ENCODE measurements around the gene HDAC3.

The HDAC3 gene

DNA sequence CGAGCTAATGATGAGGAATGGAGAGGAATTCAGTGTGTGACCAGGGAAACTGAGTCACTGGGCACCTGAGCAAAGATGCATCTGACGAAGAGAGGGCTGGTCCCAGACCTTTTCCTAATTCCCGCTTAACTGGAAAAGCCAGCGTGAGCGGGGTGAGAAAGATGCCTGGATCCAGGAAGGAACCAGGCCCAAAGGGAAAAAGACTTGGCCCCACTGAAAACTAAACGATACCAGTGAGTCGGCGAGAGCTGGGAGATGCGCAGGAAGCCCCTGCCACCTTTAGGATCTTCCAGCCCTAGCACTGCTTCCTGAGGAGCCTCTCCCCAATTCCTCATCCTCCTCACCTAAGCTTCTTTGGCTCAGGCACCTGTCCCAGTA, 15.1 kb upstream of the HDAC3 start:
- Histone ChIP-seq H3K27ac (ENCODE audit: extremely low read depth, low read depth, low read length) (no peak overlapping the region), H3K9me3 (ENCODE audit: control insufficient read depth, insufficient read depth, low read depth, low read length) (no peaks in the 10 kb centered on the region), H3K4me1 (ENCODE audit: control insufficient read depth, insufficient read depth, low read length) (no peaks in the 10 kb centered on the region), H3K36me3 (ENCODE audit: control insufficient read depth in 2 of 2, insufficient read depth in 1 of 2, low read length in 2 of 2) (peaks cover 0 to 5% of the 10 kb centered on the region in 2 experiments; a peak in 1 of 3 replicates), H3K4me3 (ENCODE audit: low read depth, low read length) (peak overlapping the region; percentile 52)
- TF ChIP-seq ZNF416 (tag by site-specific recombination; IDR thresholded peaks at IDR 0.05) (no peak), ZNF174 (tag by site-specific recombination; IDR thresholded peaks at IDR 0.05) (no peak), SALL2 (tag by site-specific recombination; IDR thresholded peaks at IDR 0.05; ENCODE audit: borderline replicate concordance) (no peak), ZNF76 (tag by site-specific recombination; IDR thresholded peaks at IDR 0.05; ENCODE audit: borderline replicate concordance, low read depth) (no peak), ZNF529 (tag by site-specific recombination; IDR thresholded peaks at IDR 0.05; ENCODE audit: insufficient replicate concordance) (no peak), ZNF629 (tag by site-specific recombination; IDR thresholded peaks at IDR 0.05) (no peak), ZNF184 (tag by site-specific recombination; IDR thresholded peaks at IDR 0.05) (no peak), ZNF202 (tag by site-specific recombination; IDR thresholded peaks at IDR 0.05; ENCODE audit: borderline replicate concordance) (no peak), ZNF544 (tag by site-specific recombination; IDR thresholded peaks at IDR 0.05) (no peak), ZNF701 (tag by site-specific recombination; IDR thresholded peaks at IDR 0.05) (no peak), ZBTB48 (tag by site-specific recombination; IDR thresholded peaks at IDR 0.05) (no peak), ZNF19 (tag by site-specific recombination; IDR thresholded peaks at IDR 0.05; ENCODE audit: low read depth) (no peak)
- TF ChIP-seq, protein P1, sequence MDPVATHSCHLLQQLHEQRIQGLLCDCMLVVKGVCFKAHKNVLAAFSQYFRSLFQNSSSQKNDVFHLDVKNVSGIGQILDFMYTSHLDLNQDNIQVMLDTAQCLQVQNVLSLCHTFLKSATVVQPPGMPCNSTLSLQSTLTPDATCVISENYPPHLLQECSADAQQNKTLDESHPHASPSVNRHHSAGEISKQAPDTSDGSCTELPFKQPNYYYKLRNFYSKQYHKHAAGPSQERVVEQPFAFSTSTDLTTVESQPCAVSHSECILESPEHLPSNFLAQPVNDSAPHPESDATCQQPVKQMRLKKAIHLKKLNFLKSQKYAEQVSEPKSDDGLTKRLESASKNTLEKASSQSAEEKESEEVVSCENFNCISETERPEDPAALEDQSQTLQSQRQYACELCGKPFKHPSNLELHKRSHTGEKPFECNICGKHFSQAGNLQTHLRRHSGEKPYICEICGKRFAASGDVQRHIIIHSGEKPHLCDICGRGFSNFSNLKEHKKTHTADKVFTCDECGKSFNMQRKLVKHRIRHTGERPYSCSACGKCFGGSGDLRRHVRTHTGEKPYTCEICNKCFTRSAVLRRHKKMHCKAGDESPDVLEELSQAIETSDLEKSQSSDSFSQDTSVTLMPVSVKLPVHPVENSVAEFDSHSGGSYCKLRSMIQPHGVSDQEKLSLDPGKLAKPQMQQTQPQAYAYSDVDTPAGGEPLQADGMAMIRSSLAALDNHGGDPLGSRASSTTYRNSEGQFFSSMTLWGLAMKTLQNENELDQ (tag by site-specific recombination; IDR thresholded peaks at IDR 0.05; ENCODE audit: low read depth), result no peak
- ChIA-PET POLR2A (interaction anchor here (1.4 to 2.1 kb wide), 2 partner anchors 15 to 60 kb away, joined by 3 to 23 read pairs; partner anchors contain the start of genes HDAC3 and RELL2), CTCF (interaction anchor here (0.7 to 2.9 kb wide), 4 partner anchors 14 to 229 kb away, joined by 3 to 17 read pairs (median 4); no protein-coding TSS in a partner anchor)

DNA sequence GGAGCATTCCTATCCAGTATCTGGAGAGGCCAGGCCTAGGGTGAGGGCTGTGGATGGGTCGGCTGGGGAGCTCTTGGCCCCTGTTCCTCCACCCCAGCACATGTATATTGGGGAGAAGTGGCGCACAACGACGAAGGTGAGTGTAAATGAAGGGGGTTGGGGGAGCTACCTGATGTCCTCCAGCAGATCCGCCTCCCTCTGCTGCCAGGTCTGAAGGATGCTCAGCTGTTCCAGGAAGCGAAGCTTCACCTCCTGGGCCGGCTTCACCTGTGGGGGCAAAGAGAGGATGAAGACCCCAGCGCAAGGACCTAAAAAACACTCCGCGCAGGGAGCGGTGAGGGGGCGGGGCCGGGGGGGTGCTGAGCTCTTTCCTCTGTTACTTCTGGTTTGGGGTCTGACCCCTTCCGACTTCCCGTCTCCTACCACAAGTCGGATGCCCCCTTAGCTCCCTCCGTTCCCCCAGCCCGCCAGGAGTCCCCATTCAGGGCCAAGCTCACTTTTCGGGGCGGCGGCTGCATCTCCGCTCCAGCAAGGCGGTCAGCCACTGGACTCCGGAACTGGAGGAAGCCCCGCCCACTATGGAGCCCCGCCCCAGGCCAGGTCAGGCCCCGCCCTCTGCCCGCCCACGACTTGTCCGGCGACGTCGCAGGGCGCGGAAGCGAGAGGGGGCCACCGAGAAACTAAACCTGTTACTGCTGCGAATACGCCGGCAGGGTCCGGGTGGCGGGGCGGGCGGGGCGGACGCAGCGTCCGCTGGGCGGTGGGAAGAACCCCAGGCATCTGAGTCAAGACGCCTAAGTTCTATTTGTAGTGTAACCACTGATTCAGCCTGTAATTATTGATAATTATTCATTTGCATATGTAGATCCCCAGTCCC, 14.4 kb upstream of the HDAC3 start, which contains the start of gene FCHSD1:
Gene FCHSD1, minus strand, starts transcription at position 568 of the 877 bp plus-strand sequence. Its CDS starts 50 bp downstream, at position 518.
- Histone ChIP-seq H3K4me1 (ENCODE audit: control insufficient read depth, insufficient read depth, low read length) (no peaks in the 10 kb centered on the region), H3K36me3 (ENCODE audit: control insufficient read depth in 2 of 2, insufficient read depth in 1 of 2, low read length in 2 of 2) (peaks cover 0 to 8% of the 10 kb centered on the region in 2 experiments; a peak in 1 of 3 replicates), H3K27ac (ENCODE audit: extremely low read depth, low read depth, low read length) (no peak within 1 kb of the TSS), H3K4me3 (ENCODE audit: low read depth, low read length) (peak within 1 kb of the TSS; percentile 52), H3K9me3 (ENCODE audit: control insufficient read depth, insufficient read depth, low read depth, low read length) (no peaks in the 10 kb centered on the region)
- ChIA-PET CTCF (interaction anchor here (0.6 to 2.9 kb wide), 6 partner anchors 15 to 256 kb away, joined by 3 to 17 read pairs (median 4); no protein-coding TSS in a partner anchor), POLR2A (interaction anchor here (1.4 to 2.1 kb wide), 2 partner anchors 15 to 59 kb away, joined by 3 to 23 read pairs; partner anchors contain the start of genes HDAC3 and RELL2)
- TF ChIP-seq ZFHX2 (tag by site-specific recombination; conservative IDR thresholded peaks at IDR 0.05), result peak; percentile 57
- TF ChIP-seq ZNF600 (tag by site-specific recombination; IDR thresholded peaks at IDR 0.05), result 0 out of 2 replicates have a peak, but pooled peaks have one; percentile 44
- TF ChIP-seq ZNF341 (tag by site-specific recombination; IDR thresholded peaks at IDR 0.05; ENCODE audit: low read depth), result peak; percentile 80
- peak; percentile 96 for TF ChIP-seq ZBTB20 (tag by site-specific recombination; IDR thresholded peaks at IDR 0.05)
- peak; percentile 92 for TF ChIP-seq SCRT2 (tag by site-specific recombination; IDR thresholded peaks at IDR 0.05)
- peak; percentile 14; the same call in 1 of the 2 replicates for TF ChIP-seq GLIS2 (tag by site-specific recombination; IDR thresholded peaks at IDR 0.05)
- TF ChIP-seq, protein P2, sequence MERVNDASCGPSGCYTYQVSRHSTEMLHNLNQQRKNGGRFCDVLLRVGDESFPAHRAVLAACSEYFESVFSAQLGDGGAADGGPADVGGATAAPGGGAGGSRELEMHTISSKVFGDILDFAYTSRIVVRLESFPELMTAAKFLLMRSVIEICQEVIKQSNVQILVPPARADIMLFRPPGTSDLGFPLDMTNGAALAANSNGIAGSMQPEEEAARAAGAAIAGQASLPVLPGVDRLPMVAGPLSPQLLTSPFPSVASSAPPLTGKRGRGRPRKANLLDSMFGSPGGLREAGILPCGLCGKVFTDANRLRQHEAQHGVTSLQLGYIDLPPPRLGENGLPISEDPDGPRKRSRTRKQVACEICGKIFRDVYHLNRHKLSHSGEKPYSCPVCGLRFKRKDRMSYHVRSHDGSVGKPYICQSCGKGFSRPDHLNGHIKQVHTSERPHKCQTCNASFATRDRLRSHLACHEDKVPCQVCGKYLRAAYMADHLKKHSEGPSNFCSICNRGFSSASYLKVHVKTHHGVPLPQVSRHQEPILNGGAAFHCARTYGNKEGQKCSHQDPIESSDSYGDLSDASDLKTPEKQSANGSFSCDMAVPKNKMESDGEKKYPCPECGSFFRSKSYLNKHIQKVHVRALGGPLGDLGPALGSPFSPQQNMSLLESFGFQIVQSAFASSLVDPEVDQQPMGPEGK (tag by site-specific recombination; IDR thresholded peaks at IDR 0.05), result 0 out of 2 replicates have a peak, but pooled peaks have one; percentile 55
- TF ChIP-seq MYNN (tag by site-specific recombination; IDR thresholded peaks at IDR 0.05; ENCODE audit: borderline replicate concordance), result no peak
- peak; percentile 85 for TF ChIP-seq KLF9 (tag by site-specific recombination; IDR thresholded peaks at IDR 0.05; ENCODE audit: low read depth)
- TF ChIP-seq ZNF571 (tag by site-specific recombination; IDR thresholded peaks at IDR 0.05), result no peak
- no peak for TF ChIP-seq WT1 (tag by site-specific recombination; IDR thresholded peaks at IDR 0.05)
- TF ChIP-seq SP7 (tag by site-specific recombination; IDR thresholded peaks at IDR 0.05), result 0 out of 2 replicates have a peak, but pooled peaks have one; percentile 11
- no peak for TF ChIP-seq ZNF248 (tag by site-specific recombination; IDR thresholded peaks at IDR 0.05)
- TF ChIP-seq FEZF1 (tag by site-specific recombination; IDR thresholded peaks at IDR 0.05), result no peak
- TF ChIP-seq ZNF701 (tag by site-specific recombination; IDR thresholded peaks at IDR 0.05), result no peak
- TF ChIP-seq ZNF621 (tag by site-specific recombination; IDR thresholded peaks at IDR 0.05), result no peak
- peak; percentile 88 for TF ChIP-seq SP2 (tag by site-specific recombination; IDR thresholded peaks at IDR 0.05)
- TF ChIP-seq, protein P3, sequence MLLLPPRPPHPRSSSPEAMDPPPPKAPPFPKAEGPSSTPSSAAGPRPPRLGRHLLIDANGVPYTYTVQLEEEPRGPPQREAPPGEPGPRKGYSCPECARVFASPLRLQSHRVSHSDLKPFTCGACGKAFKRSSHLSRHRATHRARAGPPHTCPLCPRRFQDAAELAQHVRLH (tag by site-specific recombination; IDR thresholded peaks at IDR 0.05), result no peak

All from HEK293 (cell line).